Measurements from ENCODE around the gene EXOC4.

DNA sequence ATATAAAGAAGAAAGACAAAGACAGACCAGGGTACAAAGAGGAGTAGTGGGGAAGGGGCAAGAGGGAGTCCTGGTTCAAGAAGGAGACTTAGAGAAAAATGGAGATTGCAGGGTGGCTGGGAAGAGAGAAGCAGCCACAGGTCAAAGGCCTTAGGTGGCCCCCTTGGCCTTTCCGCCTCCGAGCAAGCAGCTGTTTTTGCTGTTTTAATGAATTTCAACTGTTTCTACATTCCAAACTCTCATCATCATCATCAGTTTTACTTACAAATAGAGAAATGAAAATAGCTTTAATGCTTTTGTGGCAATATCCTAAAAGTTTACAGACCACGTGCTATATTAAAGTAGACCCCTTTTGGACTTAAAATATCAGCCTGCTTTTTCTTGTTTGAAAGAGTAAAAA is 399.7 kb downstream of the EXOC4 start:
- TF ChIP-seq, protein P1, sequence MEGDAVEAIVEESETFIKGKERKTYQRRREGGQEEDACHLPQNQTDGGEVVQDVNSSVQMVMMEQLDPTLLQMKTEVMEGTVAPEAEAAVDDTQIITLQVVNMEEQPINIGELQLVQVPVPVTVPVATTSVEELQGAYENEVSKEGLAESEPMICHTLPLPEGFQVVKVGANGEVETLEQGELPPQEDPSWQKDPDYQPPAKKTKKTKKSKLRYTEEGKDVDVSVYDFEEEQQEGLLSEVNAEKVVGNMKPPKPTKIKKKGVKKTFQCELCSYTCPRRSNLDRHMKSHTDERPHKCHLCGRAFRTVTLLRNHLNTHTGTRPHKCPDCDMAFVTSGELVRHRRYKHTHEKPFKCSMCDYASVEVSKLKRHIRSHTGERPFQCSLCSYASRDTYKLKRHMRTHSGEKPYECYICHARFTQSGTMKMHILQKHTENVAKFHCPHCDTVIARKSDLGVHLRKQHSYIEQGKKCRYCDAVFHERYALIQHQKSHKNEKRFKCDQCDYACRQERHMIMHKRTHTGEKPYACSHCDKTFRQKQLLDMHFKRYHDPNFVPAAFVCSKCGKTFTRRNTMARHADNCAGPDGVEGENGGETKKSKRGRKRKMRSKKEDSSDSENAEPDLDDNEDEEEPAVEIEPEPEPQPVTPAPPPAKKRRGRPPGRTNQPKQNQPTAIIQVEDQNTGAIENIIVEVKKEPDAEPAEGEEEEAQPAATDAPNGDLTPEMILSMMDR (IDR thresholded peaks at IDR 0.05): no peak
- TF ChIP-seq POLR2A (IDR thresholded peaks at IDR 0.05): no peak

All from sigmoid colon (tissue), 3 donors.